Mononuclear cell (primary cell): ENCODE measurements around the gene ZNF385B. TPM values are rescaled to one million over a fixed set of nuclear protein-coding genes. Genes with fewer than 3 reads are reported as not detected.
"Not testable (repeated sequence)": the region's sequence is repeated elsewhere in the genome, so short reads cannot be mapped to it uniquely, and the experiment has no call there.

ENCODE experiments used
- H3K27me3 ChIP-seq: 2 replicates; pipeline ENCODE4 v1.6.0; 2011; ENCODE audit warnings: low read length, control low read depth; ENCODE audit not compliant: insufficient read depth
- H3K4me1 ChIP-seq: 2 replicates; pipeline ENCODE4 v1.5.1; 2011; ENCODE audit warnings: mild to moderate bottlenecking, low read length, control low read depth; ENCODE audit not compliant: insufficient read depth
- H3K4me3 ChIP-seq: 2 replicates; pipeline ENCODE4 v1.5.1; 2011; ENCODE audit warnings: mild to moderate bottlenecking, low read length, moderate library complexity
- H3K9me3 ChIP-seq: 2 replicates; pipeline ENCODE4 v1.5.1; 2011; ENCODE audit warnings: low read depth, mild to moderate bottlenecking, control low read depth, low read length
- total RNA-seq: library from RNA; depleted of rRNA; stranded (reverse); fragments of >200 nt; gene quantifications from one replicate; pipeline ENCODE4 v1.2.3, GENCODE V29; 2012

Gene ZNF385B
- not detected for total RNA-seq

- peaks cover 74% of the 10 kb centered on the region for H3K27me3 ChIP-seq
- no peaks in the 10 kb centered on the region for H3K4me1 ChIP-seq
- no peaks in the 10 kb centered on the region for H3K9me3 ChIP-seq
Measured at GRCh38 chr2:179861416-179862067, at the start of gene ZNF385B. ZNF385B (minus strand) TSS chr2:179861612.

GRCh38 chr2:179910735-179911113, 49.3 kb upstream of the ZNF385B start:
- Histone ChIP-seq H3K9me3 (no peaks in the 10 kb centered on the region), H3K4me3 (no peak overlapping the region), H3K4me1 (no peaks in the 10 kb centered on the region), H3K27me3 (no peaks in the 10 kb centered on the region)

More at GRCh38 chr2:179861416-179862067, at the start of gene ZNF385B:
- no peak within 1 kb of the TSS for H3K4me3 ChIP-seq

GRCh38 chr2:179909845-179910734, 48.7 kb upstream of the ZNF385B start:
- Histone ChIP-seq H3K4me3 (no peak overlapping the region), H3K9me3 (no peaks in the 10 kb centered on the region), H3K4me1 (no peaks in the 10 kb centered on the region), H3K27me3 (no peaks in the 10 kb centered on the region)

- H3K9me3 ChIP-seq = no peaks in the 10 kb centered on the region
- no peaks in the 10 kb centered on the region for H3K4me1 ChIP-seq
Measured at GRCh38 chr2:179900655-179901054, 39.2 kb upstream of the ZNF385B start.

GRCh38 chr2:179899666-179900065, 38.3 kb upstream of the ZNF385B start:
- Histone ChIP-seq H3K27me3 (no peaks in the 10 kb centered on the region), H3K4me3 (no peak overlapping the region), H3K9me3 (no peaks in the 10 kb centered on the region), H3K4me1 (no peaks in the 10 kb centered on the region)

More at GRCh38 chr2:179900655-179901054, 39.2 kb upstream of the ZNF385B start:
- no peaks in the 10 kb centered on the region for H3K27me3 ChIP-seq
- no peak overlapping the region for H3K4me3 ChIP-seq

GRCh38 chr2:179898873-179899272, 37.5 kb upstream of the ZNF385B start:
- no peaks in the 10 kb centered on the region for H3K4me1 ChIP-seq
- no peaks in the 10 kb centered on the region for H3K27me3 ChIP-seq
- H3K4me3 ChIP-seq = no peak overlapping the region
- no peaks in the 10 kb centered on the region for H3K9me3 ChIP-seq

- Histone ChIP-seq H3K27me3 (no peaks in the 10 kb centered on the region), H3K4me3 (no peak overlapping the region), H3K4me1 (no peaks in the 10 kb centered on the region), H3K9me3 (no peaks in the 10 kb centered on the region)
Measured at GRCh38 chr2:179893616-179894015, 32.2 kb upstream of the ZNF385B start.

GRCh38 chr2:179891237-179891636, 29.8 kb upstream of the ZNF385B start:
- no peaks in the 10 kb centered on the region for H3K9me3 ChIP-seq
- H3K4me1 ChIP-seq = no peaks in the 10 kb centered on the region
- H3K27me3 ChIP-seq = no peaks in the 10 kb centered on the region
- no peak overlapping the region for H3K4me3 ChIP-seq

- no peak overlapping the region for H3K4me3 ChIP-seq
- H3K27me3 ChIP-seq = no peaks in the 10 kb centered on the region
- no peaks in the 10 kb centered on the region for H3K9me3 ChIP-seq
- H3K4me1 ChIP-seq = no peaks in the 10 kb centered on the region
Measured at GRCh38 chr2:179890666-179891065, 29.3 kb upstream of the ZNF385B start.

GRCh38 chr2:179888642-179889041, 27.2 kb upstream of the ZNF385B start:
- H3K4me1 ChIP-seq, H3K27me3 ChIP-seq, H3K4me3 ChIP-seq, H3K9me3 ChIP-seq: not testable (repeated sequence)

- H3K4me1 ChIP-seq = no peaks in the 10 kb centered on the region
- H3K4me3 ChIP-seq = no peak overlapping the region
- H3K9me3 ChIP-seq = no peaks in the 10 kb centered on the region
- H3K27me3 ChIP-seq = no peaks in the 10 kb centered on the region
Measured at GRCh38 chr2:179884193-179884592, 22.8 kb upstream of the ZNF385B start.

- no peaks in the 10 kb centered on the region for H3K4me1 ChIP-seq
- no peaks in the 10 kb centered on the region for H3K27me3 ChIP-seq
- no peak overlapping the region for H3K4me3 ChIP-seq
- no peaks in the 10 kb centered on the region for H3K9me3 ChIP-seq
Measured at GRCh38 chr2:179882851-179883806, 21.7 kb upstream of the ZNF385B start.

GRCh38 chr2:179877601-179878364, 16.4 kb upstream of the ZNF385B start:
- H3K27me3 ChIP-seq = no peaks in the 10 kb centered on the region
- no peaks in the 10 kb centered on the region for H3K9me3 ChIP-seq
- H3K4me3 ChIP-seq = no peak overlapping the region
- no peaks in the 10 kb centered on the region for H3K4me1 ChIP-seq

- Histone ChIP-seq H3K4me3 (no peak overlapping the region), H3K4me1 (no peaks in the 10 kb centered on the region), H3K27me3 (no peaks in the 10 kb centered on the region), H3K9me3 (no peaks in the 10 kb centered on the region)
Measured at GRCh38 chr2:179876266-179876665, 14.9 kb upstream of the ZNF385B start.
